SK-N-MC (cell line): Measurements from ENCODE around the gene CFC1B.
"Not testable (repeated sequence)": the region's sequence is repeated elsewhere in the genome, so short reads cannot be mapped to it uniquely, and the experiment has no call there.

Experiments used
- DNase-seq: peaks from one replicate; pipeline ENCODE4 v3.0.0-alpha.2; 2011; ENCODE audit warnings: low read depth, low spot score
- H3K27ac ChIP-seq: fragments of 200-600 bp; sonication (generic); 2 replicates; pipeline ENCODE4 v1.5.1; 2016; ENCODE audit warnings: mixed run types
- H3K36me3 ChIP-seq: fragments of 200-600 bp; sonication (generic); 2 replicates; pipeline ENCODE4 v1.6.1; 2017; ENCODE audit warnings: antibody characterized with exemption, low read length, mixed read lengths; ENCODE audit not compliant: insufficient read depth
- H3K4me3 ChIP-seq: fragments of 200-600 bp; sonication (generic); 2 replicates; pipeline ENCODE4 v1.5.1; 2016
- H3K9ac ChIP-seq: fragments of 200-600 bp; sonication (generic); 2 replicates; pipeline ENCODE4 v1.8.0; 2017; ENCODE audit warnings: mixed run types, mixed read lengths; ENCODE audit not compliant: insufficient read length
- H3K9me3 ChIP-seq: fragments of 200-600 bp; sonication (generic); 2 replicates; pipeline ENCODE4 v1.6.1; 2017; ENCODE audit warnings: low read depth, mild to moderate bottlenecking, antibody characterized with exemption, low read length, moderate library complexity, mixed read lengths

Gene CFC1B

DNA sequence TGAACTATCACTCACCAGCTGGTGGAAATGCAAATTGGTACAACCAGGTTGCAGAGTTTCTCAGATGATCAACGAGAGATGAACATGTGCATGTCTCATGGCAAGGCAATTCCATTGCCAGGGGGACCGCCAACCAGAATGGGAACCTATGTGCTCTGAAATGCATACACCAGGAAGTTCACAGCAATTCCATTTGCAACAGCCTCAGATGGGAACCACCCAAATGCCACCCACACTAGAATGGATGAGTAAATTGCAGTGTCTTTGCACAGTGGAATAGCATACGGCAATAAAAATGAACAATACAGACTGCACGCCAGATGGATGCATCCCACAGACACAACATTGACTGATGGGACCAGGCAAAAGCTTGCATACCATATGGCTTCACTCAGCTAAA lies 21.8 kb downstream of the CFC1B start:
- H3K9ac ChIP-seq, H3K36me3 ChIP-seq, H3K27ac ChIP-seq, DNase-seq, H3K4me3 ChIP-seq, H3K9me3 ChIP-seq: not testable (repeated sequence)

DNA sequence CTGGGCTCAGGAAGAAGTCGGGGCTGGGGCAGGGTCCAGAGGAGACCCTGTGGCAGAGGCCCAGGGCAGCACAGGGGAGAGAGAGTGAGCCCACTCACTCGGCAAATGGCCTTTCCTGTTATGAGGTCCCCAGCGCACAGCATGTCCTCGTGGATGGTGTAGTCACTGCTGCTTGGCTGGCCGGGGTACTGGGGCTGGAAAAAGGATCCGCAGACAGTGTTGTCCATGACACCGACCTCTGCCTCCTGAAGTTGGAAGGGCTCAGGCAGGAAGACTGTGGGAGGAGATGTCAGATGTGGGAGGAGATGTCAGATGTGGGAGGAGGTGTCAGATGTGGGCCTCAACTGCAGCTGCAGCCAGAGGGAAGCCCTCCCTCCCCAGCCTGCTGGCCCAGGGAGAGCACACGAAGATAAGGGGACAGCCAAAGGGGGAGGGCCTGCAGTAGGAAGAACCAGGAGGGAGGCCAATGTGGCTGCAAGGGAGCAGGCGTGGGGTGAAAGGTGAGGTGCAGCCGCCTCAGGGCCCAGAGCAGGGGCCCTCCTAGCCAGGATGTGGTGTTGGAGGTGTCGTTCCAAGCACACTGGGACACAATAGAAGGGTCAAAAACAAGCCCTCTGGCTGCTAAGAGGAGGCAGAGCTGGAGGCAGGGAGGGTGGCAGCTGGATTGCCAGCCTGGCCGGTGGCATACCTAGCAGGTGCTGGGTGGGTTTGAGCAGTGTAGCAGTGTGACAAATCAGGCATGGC lies 22.9 kb downstream of the CFC1B start:
- H3K36me3 ChIP-seq, H3K4me3 ChIP-seq, H3K27ac ChIP-seq, DNase-seq, H3K9me3 ChIP-seq, H3K9ac ChIP-seq: not testable (repeated sequence)

DNA sequence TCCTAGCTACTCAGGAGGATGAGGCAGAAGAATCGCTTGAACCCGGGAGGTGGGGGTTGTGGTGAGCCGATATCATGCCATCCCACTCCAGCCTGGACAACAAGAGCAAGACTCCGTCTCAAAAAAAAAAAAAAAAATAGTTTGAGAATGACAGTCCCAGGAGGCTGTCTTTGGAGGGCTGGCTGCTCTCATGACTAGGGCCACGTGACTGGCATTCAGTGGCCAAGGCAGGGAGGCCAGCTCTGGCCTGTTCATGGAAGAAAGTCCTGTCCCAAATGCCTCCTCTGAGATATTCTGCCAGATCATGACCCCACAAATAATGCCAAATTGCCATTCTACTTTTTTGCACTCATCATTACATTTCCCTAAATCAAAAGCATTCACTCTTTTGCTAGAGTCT lies 24.0 kb downstream of the CFC1B start:
- not testable (repeated sequence) for H3K27ac ChIP-seq, DNase-seq, H3K9ac ChIP-seq, H3K4me3 ChIP-seq, H3K9me3 ChIP-seq, H3K36me3 ChIP-seq

DNA sequence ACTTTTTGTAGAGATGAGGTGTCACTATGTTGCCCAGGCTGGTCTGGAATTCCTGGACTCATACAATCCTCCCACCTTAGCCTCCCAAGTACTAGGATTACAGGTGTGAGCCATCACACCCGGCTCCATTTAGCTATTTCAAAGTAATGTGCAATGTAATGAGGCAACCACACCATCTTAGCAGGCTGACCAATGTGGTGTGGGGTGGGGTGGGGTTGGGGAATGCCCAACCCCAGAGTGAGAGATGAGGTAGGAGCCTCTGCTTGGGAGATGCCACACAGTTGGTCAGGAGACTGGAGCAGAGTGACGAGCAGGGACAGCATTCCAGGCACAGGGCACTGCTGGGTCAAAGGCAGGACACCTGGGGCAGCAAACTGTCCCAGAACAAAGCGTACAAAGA lies 27.4 kb downstream of the CFC1B start:
- not testable (repeated sequence) for H3K36me3 ChIP-seq

DNA sequence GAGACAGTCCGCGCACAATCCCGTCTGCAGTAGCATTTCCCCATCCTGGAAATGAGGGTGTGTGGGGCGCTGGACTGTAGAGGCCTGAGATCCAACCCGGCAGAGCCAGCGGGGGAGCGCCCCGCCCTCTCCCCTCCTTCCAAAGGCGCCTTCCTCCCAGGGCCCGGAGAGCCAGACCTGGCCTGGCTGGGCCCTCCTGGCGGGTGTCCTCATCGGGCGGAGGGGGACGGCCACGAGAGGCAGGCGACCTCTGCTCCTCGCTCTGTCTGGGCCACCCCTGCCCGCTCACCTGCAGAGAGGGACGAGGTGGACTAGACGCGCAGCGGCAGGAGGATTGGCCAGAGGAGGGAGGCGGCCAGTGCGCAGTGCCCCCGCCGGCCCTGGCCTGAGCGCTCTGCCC lies 28.5 kb downstream of the CFC1B start:
- not testable (repeated sequence) for H3K9me3 ChIP-seq, H3K4me3 ChIP-seq, DNase-seq, H3K9ac ChIP-seq, H3K27ac ChIP-seq, H3K36me3 ChIP-seq

More for the DNA sequence above, 27.4 kb downstream of the CFC1B start:
- DNase-seq, H3K4me3 ChIP-seq, H3K27ac ChIP-seq, H3K9me3 ChIP-seq, H3K9ac ChIP-seq: not testable (repeated sequence)

DNA sequence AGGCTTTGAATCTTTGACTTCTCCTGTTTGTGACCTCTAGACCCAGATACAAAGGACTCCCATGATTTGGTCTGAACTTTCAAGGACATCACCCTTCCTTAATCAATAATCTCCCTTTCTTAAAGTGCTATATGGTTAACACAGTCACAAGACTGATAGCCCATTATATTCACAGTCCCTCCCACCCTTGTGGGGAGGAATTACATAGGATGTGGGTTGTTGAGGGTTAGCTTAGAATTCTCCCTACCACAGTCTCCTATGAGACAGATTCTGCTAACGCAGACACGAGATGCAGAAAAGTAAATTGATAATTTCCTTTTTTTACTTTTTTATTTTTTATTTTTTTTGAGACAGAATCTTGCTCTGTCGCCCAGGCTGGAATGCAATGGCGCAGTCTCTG lies 33.2 kb downstream of the CFC1B start:
- DNase-seq, H3K4me3 ChIP-seq, H3K9ac ChIP-seq, H3K36me3 ChIP-seq, H3K9me3 ChIP-seq, H3K27ac ChIP-seq: not testable (repeated sequence)

DNA sequence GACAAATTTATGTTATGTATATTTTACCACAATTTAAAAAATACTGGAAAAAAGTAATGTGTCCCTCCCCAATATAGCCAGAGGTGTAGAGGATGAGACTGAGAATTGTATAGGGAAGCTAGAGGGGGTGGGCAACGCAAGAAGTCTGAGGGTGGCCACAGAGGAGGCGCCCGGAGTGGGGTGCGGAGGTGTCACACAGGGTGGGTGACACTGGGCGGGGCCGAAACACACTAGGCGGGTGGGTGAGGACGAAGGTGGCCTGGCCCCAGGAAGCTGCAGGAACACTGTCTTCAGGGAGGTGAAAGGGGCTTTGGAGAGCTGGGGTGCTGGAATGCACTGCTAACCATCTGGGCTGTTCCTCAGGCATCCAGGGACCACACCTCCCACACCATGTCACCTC lies 35.4 kb downstream of the CFC1B start:
- not testable (repeated sequence) for H3K9ac ChIP-seq, H3K9me3 ChIP-seq, H3K27ac ChIP-seq, DNase-seq, H3K36me3 ChIP-seq, H3K4me3 ChIP-seq

DNA sequence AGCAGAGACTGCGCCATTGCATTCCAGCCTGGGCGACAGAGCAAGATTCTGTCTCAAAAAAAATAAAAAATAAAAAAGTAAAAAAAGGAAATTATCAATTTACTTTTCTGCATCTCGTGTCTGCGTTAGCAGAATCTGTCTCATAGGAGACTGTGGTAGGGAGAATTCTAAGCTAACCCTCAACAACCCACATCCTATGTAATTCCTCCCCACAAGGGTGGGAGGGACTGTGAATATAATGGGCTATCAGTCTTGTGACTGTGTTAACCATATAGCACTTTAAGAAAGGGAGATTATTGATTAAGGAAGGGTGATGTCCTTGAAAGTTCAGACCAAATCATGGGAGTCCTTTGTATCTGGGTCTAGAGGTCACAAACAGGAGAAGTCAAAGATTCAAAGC lies 45.1 kb downstream of the CFC1B start:
- not testable (repeated sequence) for H3K27ac ChIP-seq, H3K9me3 ChIP-seq, H3K36me3 ChIP-seq, H3K4me3 ChIP-seq, H3K9ac ChIP-seq, DNase-seq

DNA sequence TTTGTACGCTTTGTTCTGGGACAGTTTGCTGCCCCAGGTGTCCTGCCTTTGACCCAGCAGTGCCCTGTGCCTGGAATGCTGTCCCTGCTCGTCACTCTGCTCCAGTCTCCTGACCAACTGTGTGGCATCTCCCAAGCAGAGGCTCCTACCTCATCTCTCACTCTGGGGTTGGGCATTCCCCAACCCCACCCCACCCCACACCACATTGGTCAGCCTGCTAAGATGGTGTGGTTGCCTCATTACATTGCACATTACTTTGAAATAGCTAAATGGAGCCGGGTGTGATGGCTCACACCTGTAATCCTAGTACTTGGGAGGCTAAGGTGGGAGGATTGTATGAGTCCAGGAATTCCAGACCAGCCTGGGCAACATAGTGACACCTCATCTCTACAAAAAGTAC lies 50.9 kb downstream of the CFC1B start:
- not testable (repeated sequence) for DNase-seq, H3K27ac ChIP-seq, H3K9ac ChIP-seq, H3K9me3 ChIP-seq, H3K36me3 ChIP-seq, H3K4me3 ChIP-seq

DNA sequence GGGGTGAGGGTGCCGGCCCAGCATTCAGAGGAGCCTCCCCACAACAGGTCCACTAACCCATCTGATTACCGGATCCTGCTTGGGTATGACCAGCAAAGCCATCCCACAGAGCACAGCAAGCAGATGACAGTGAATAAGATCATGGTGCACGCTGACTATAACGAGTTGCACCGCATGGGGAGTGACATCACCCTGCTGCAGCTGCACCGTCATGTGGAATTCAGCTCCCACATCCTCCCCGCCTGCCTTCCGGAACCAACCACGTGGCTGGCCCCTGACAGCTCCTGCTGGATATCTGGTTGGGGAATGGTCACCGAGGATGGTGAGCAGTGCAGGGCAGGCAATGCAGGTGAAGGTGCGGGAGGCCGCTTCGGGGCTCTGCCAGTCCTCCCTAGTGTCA lies 53.2 kb downstream of the CFC1B start:
- H3K36me3 ChIP-seq, DNase-seq, H3K9me3 ChIP-seq, H3K4me3 ChIP-seq, H3K9ac ChIP-seq, H3K27ac ChIP-seq: not testable (repeated sequence)

DNA sequence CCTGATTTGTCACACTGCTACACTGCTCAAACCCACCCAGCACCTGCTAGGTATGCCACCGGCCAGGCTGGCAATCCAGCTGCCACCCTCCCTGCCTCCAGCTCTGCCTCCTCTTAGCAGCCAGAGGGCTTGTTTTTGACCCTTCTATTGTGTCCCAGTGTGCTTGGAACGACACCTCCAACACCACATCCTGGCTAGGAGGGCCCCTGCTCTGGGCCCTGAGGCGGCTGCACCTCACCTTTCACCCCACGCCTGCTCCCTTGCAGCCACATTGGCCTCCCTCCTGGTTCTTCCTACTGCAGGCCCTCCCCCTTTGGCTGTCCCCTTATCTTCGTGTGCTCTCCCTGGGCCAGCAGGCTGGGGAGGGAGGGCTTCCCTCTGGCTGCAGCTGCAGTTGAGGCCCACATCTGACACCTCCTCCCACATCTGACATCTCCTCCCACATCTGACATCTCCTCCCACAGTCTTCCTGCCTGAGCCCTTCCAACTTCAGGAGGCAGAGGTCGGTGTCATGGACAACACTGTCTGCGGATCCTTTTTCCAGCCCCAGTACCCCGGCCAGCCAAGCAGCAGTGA lies 55.3 kb downstream of the CFC1B start:
- not testable (repeated sequence) for H3K9me3 ChIP-seq, H3K4me3 ChIP-seq, H3K27ac ChIP-seq, H3K36me3 ChIP-seq, H3K9ac ChIP-seq, DNase-seq

DNA sequence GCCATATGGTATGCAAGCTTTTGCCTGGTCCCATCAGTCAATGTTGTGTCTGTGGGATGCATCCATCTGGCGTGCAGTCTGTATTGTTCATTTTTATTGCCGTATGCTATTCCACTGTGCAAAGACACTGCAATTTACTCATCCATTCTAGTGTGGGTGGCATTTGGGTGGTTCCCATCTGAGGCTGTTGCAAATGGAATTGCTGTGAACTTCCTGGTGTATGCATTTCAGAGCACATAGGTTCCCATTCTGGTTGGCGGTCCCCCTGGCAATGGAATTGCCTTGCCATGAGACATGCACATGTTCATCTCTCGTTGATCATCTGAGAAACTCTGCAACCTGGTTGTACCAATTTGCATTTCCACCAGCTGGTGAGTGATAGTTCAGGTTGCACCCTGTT lies 56.5 kb downstream of the CFC1B start:
- H3K4me3 ChIP-seq, DNase-seq, H3K36me3 ChIP-seq, H3K9ac ChIP-seq, H3K9me3 ChIP-seq, H3K27ac ChIP-seq: not testable (repeated sequence)
